Endodermal cell (in vitro differentiated cells): ENCODE measurements around the gene ARIH1. TPM values are rescaled to one million over a fixed set of nuclear protein-coding genes. Genes with fewer than 3 reads are reported as not detected.
"Not testable (repeated sequence)": the region's sequence is repeated elsewhere in the genome, so short reads cannot be mapped to it uniquely, and the experiment has no call there.

Experiments
- DNase-seq: peaks from one replicate; pipeline ENCODE4 v3.0.0-alpha.2; 2017
- H3K27ac ChIP-seq: 2 replicates; pipeline ENCODE4 v1.5.1; 2013; ENCODE audit warnings: mild to moderate bottlenecking, low read depth, low read length, moderate library complexity
- H3K27me3 ChIP-seq: 2 replicates; pipeline ENCODE4 v1.6.1; 2013; ENCODE audit warnings: mild to moderate bottlenecking, low read length, moderate library complexity; ENCODE audit not compliant: insufficient read depth, control insufficient read depth, poor library complexity, severe bottlenecking
- H3K36me3 ChIP-seq: 2 replicates; pipeline ENCODE4 v1.7.0; 2013; ENCODE audit warnings: mild to moderate bottlenecking, low read length, moderate library complexity; ENCODE audit not compliant: control insufficient read depth, insufficient read depth
- H3K4me1 ChIP-seq: one replicate; pipeline ENCODE4 v1.7.0; 2013; ENCODE audit warnings: low read length; ENCODE audit not compliant: control insufficient read depth, insufficient read depth
- H3K4me3 ChIP-seq: 2 replicates; pipeline ENCODE4 v1.5.1; 2013; ENCODE audit warnings: mild to moderate bottlenecking, low read length, moderate library complexity
- H3K9ac ChIP-seq: 2 replicates; pipeline ENCODE4 v1.6.1; 2013; ENCODE audit warnings: mild to moderate bottlenecking, low read length, moderate library complexity; ENCODE audit not compliant: poor library complexity, severe bottlenecking; ENCODE audit errors: extremely low read depth
- H3K9me3 ChIP-seq: 2 replicates; pipeline ENCODE4 v1.6.1; 2013; ENCODE audit warnings: mild to moderate bottlenecking, low read length, moderate library complexity; ENCODE audit not compliant: control insufficient read depth
- H3K27ac Mint-ChIP-seq: 2 replicates; pipeline ENCODE4 v1.8.0; 2020; ENCODE audit warnings: mixed read lengths
- H3K27me3 Mint-ChIP-seq: 2 replicates; pipeline ENCODE4 v1.8.0; 2021; ENCODE audit warnings: mild to moderate bottlenecking, mixed read lengths; ENCODE audit not compliant: insufficient read depth
- H3K36me3 Mint-ChIP-seq: 2 replicates; pipeline ENCODE4 v1.8.0; 2020; ENCODE audit warnings: low read depth, mixed read lengths
- H3K4me1 Mint-ChIP-seq: 2 replicates; pipeline ENCODE4 v1.8.0; 2020; ENCODE audit warnings: mixed read lengths
- H3K4me3 Mint-ChIP-seq: 2 replicates; pipeline ENCODE4 v1.8.0; 2020; ENCODE audit warnings: mild to moderate bottlenecking, moderate library complexity, mixed read lengths
- H3K9me3 Mint-ChIP-seq: 2 replicates; pipeline ENCODE4 v1.8.0; 2020; ENCODE audit warnings: mild to moderate bottlenecking, mixed read lengths
- WGBS, 2 experiments: methylation state at CpG; one replicate each; pipeline versions ENCODE4 v1.1.5 to v1.1.7; 2013; ENCODE audit warnings: missing lambda C conversion rate in 2 of 2, mixed read lengths in 1 of 2; ENCODE audit not compliant: insufficient coverage in 1 of 2, insufficient read length in 1 of 2; 5-methylcytosine and 5-hydroxymethylcytosine counted together
- total RNA-seq, 2 donors: library from RNA; stranded (reverse); fragmentation: NEBNext Ultra II Directional in 1 of 2; extraction: Animal tissue kit (Norgen Biotek cat#: 25700) in 1 of 2; gene quantifications; 2 replicates in 1 of 2; 3 replicates in 1 of 2; pipeline ENCODE4 v1.2.1, GENCODE V29; 2021
- TF ChIP-seq, protein P1 (sequence below): fragments of 200-600 bp; sonication (generic); conservative IDR thresholded peaks from 2 replicates; pipeline ENCODE4 v1.5.0; 2021; ENCODE audit warnings: antibody characterized with exemption, mild to moderate bottlenecking

The ARIH1 gene
- total RNA-seq, 2 donors from 2014 or later: 183 to 238 TPM

- H3K27me3 Mint-ChIP-seq, H3K4me3 Mint-ChIP-seq, H3K9me3 ChIP-seq, H3K36me3 Mint-ChIP-seq, H3K36me3 ChIP-seq, H3K27ac ChIP-seq, H3K4me1 Mint-ChIP-seq, H3K9ac ChIP-seq, H3K27me3 ChIP-seq, H3K4me3 ChIP-seq, H3K27ac Mint-ChIP-seq, H3K4me1 ChIP-seq, H3K9me3 Mint-ChIP-seq: not testable (repeated sequence)
- peak; percentile 86 for DNase-seq
- WGBS, 2 experiments: 86 to 93% methylated on average over 2 to 10 of the region's 11 CpGs
- TF ChIP-seq, protein P1, sequence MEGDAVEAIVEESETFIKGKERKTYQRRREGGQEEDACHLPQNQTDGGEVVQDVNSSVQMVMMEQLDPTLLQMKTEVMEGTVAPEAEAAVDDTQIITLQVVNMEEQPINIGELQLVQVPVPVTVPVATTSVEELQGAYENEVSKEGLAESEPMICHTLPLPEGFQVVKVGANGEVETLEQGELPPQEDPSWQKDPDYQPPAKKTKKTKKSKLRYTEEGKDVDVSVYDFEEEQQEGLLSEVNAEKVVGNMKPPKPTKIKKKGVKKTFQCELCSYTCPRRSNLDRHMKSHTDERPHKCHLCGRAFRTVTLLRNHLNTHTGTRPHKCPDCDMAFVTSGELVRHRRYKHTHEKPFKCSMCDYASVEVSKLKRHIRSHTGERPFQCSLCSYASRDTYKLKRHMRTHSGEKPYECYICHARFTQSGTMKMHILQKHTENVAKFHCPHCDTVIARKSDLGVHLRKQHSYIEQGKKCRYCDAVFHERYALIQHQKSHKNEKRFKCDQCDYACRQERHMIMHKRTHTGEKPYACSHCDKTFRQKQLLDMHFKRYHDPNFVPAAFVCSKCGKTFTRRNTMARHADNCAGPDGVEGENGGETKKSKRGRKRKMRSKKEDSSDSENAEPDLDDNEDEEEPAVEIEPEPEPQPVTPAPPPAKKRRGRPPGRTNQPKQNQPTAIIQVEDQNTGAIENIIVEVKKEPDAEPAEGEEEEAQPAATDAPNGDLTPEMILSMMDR: peak; percentile 69
Observed at GRCh38 chr15:72628249-72629067, 154.3 kb downstream of the ARIH1 start.

DNA sequence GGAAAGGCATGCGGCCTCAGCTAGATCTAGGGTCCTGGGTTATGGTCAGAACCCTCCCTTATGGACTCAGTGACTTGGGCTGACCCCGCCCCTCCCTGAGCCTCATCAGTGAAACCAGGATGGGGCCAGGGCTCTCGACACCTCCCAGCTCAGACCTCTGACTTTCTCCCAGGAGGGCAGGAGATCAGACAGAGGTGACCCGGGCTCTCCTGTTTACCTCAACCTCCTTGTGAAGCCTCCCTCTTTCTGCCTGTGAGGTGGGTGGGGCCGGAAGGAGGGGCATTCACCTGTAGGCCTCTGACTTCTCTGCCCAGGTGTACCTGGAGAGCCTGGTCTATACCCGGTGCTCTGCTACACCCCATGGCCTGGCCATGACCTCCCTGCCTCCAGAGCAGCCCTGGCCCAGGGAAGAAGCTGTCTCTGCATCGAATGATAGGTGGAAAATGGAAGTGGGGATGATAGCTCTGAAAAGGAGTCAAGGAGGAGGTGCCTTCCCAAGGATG is 155.0 kb downstream of the ARIH1 start:
- H3K4me1 Mint-ChIP-seq, DNase-seq: not testable (repeated sequence)
- H3K27ac Mint-ChIP-seq: peak overlapping the region; percentile 40

GRCh38 chr15:72636519-72637282 is 162.6 kb downstream of the ARIH1 start:
- H3K4me1 Mint-ChIP-seq: not testable (repeated sequence)

More for the DNA sequence above, 155.0 kb downstream of the ARIH1 start:
- not testable (repeated sequence) for H3K36me3 ChIP-seq, H3K27me3 ChIP-seq, H3K4me1 ChIP-seq, H3K4me3 Mint-ChIP-seq, H3K36me3 Mint-ChIP-seq, H3K9me3 ChIP-seq, H3K9ac ChIP-seq, H3K27me3 Mint-ChIP-seq, H3K9me3 Mint-ChIP-seq, H3K27ac ChIP-seq, H3K4me3 ChIP-seq
- WGBS, 2 experiments: 86 to 100% methylated on average over 4 to 7 of the region's 7 CpGs

DNA sequence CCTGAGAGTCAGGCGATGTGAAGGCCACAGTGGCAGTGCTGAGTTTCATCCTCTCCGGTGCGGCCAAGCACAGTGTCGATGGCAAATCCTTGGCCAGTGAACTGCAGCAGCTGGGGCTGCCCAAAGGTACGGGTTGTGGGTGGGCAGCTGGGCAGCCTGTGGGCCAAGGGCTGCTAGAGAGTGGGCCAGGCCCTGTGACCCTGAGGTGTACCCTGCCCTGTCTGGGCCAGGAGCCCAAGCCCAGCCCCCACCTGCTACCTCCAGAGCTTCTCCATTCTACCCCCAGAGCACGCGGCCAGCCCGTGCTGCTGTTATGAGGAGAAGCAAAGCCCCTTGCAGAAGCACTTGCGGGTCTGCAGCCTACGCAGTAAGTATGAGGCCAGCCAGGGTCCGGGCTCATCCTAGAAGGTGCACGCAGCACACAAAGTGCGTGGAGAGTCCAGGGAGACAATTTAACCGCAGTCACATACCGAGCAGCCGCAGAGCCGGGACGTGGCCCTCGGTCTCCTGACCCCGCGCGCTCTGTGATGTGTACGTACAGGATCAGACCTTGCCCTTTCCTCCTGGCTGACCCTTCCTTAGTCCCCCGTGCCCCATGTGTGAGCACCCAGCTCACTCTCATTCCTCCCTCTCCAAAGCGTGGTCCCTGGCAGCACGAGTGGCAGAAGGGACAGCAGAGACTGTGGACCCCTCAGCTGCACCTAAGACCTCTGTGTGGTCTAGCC is 165.8 kb downstream of the ARIH1 start:
- not testable (repeated sequence) for H3K9ac ChIP-seq, H3K36me3 Mint-ChIP-seq, H3K27ac ChIP-seq, H3K9me3 ChIP-seq, H3K27me3 Mint-ChIP-seq, H3K4me1 ChIP-seq, H3K36me3 ChIP-seq, DNase-seq, H3K9me3 Mint-ChIP-seq, H3K4me3 ChIP-seq, H3K27ac Mint-ChIP-seq, H3K27me3 ChIP-seq, H3K4me1 Mint-ChIP-seq, H3K4me3 Mint-ChIP-seq
- WGBS, 2 experiments: no CpG with 5 or more reads among the region's 26 CpGs

More at GRCh38 chr15:72636519-72637282, 162.6 kb downstream of the ARIH1 start:
- H3K36me3 Mint-ChIP-seq, H3K9ac ChIP-seq, H3K36me3 ChIP-seq, H3K27ac ChIP-seq, H3K4me3 Mint-ChIP-seq, H3K4me1 ChIP-seq, H3K27me3 Mint-ChIP-seq, H3K4me3 ChIP-seq, H3K27ac Mint-ChIP-seq, H3K9me3 Mint-ChIP-seq, H3K27me3 ChIP-seq, H3K9me3 ChIP-seq: not testable (repeated sequence)
- peak; percentile 86 for DNase-seq
- 26% methylated on average over 4 of the region's 43 CpGs; no CpG with 5 or more reads in 1 of the 2 experiments for WGBS, 2 experiments

DNA sequence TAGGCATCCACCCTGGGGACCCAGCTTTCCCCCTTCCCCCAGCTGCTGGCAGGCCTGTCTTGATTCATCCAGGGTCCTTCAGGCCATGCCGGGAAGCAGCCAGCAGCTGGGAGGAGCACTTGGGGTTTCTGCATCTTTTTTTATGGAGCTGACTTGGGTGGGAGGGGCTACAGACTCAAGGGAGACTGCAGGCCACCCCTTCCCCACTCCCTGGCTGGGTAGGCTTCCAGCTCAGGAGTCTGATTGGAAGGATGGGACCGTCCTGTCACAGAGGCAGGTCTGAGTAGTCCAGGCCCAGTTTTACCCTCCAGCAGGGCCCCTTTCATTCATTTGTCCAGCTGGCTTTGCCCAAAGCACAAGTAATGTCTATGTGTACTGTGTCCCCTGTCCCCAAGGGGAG is 168.1 kb downstream of the ARIH1 start:
- H3K4me3 Mint-ChIP-seq, H3K4me1 ChIP-seq, H3K27ac ChIP-seq, DNase-seq, H3K27ac Mint-ChIP-seq, H3K9me3 Mint-ChIP-seq, H3K36me3 Mint-ChIP-seq, H3K4me3 ChIP-seq, H3K9ac ChIP-seq, H3K9me3 ChIP-seq, H3K4me1 Mint-ChIP-seq, H3K36me3 ChIP-seq, H3K27me3 ChIP-seq, H3K27me3 Mint-ChIP-seq: not testable (repeated sequence)
- no CpG with 5 or more reads among the region's 2 CpGs for WGBS, 2 experiments
